ENCODE data around the gene CCL24.

GRCh38 chr7:75823198-75823910, 9.7 kb upstream of the CCL24 start:
- TF ChIP-seq CTCF (IDR thresholded peaks at IDR 0.05) (no peak), REST (IDR thresholded peaks at IDR 0.05; ENCODE audit: insufficient read depth in 1 of 2, low read depth in 2 of 2, low read length in 1 of 2) (no peak), TCF7L2 (IDR thresholded peaks at IDR 0.05; ENCODE audit: low read depth, low read length) (no peak)
